ENCODE data around the gene MVB12B. TPM values are rescaled to one million over a fixed set of nuclear protein-coding genes. Genes with fewer than 3 reads are reported as not detected.

MVB12B gene
- total RNA-seq, 2 donors from 2014 or later = 10.4 to 13.9 TPM

- no peak for ATAC-seq
- H3K4me1 Mint-ChIP-seq = peaks cover 16% of the 10 kb centered on the region
Measured at GRCh38 chr9:126380447-126380846, 53.8 kb downstream of the MVB12B start.

GRCh38 chr9:126381195-126381594 lies 54.6 kb downstream of the MVB12B start:
- Mint-ChIP-seq H3K36me3 (ENCODE audit: low read depth) (peaks cover 7% of the 10 kb centered on the region), H3K4me1 (peaks cover 9% of the 10 kb centered on the region), H3K4me3 (no peak overlapping the region), H3K27me3 (no peaks in the 10 kb centered on the region), H3K27ac (no peak overlapping the region)
- ATAC-seq (no peak), DNase-seq (no peak)
- H3K9me3 ChIP-seq (ENCODE audit: control insufficient read depth, low read length, poor library complexity, severe bottlenecking) = no peaks in the 10 kb centered on the region

More at GRCh38 chr9:126380447-126380846, 53.8 kb downstream of the MVB12B start:
- peaks cover 7% of the 10 kb centered on the region for H3K36me3 Mint-ChIP-seq (ENCODE audit: low read depth)
- no peak overlapping the region for H3K27ac Mint-ChIP-seq
- H3K27me3 Mint-ChIP-seq = no peaks in the 10 kb centered on the region
- DNase-seq = no peak
- no peaks in the 10 kb centered on the region for H3K9me3 ChIP-seq (ENCODE audit: control insufficient read depth, low read length, poor library complexity, severe bottlenecking)
- H3K4me3 Mint-ChIP-seq = no peak overlapping the region

DNA sequence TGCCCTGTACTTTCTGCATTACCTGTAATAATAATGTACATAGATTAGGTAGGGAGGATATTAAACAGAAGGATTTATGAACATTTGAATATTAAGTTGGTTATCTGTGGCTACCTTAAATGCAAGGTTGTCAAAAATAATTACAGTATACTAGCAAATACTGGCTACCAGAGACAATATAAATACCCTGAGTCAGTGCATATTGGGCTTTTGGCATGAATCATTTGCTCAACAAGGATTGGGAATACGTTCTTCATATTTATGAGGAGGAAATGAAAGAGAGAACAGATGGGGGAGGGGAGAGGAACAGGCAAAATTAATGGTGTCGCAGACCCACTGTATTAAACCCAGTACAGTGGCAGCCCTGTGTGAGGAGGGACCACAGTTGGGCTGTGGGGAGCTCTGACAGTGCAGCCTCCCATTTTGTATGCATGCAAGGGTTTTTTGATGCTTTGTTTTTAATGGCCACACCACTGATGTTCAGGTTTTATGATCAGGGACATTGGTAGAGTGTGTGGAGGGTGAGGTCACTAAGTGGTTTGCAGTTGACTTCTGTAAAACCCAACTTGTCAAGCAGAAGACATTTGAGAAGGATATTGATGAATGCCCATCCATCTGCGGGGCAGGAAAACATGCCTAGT lies 56.9 kb downstream of the MVB12B start:
- no peak overlapping the region for H3K27ac Mint-ChIP-seq
- no peaks in the 10 kb centered on the region for H3K9me3 ChIP-seq (ENCODE audit: control insufficient read depth, low read length, poor library complexity, severe bottlenecking)
- ATAC-seq (no peak), DNase-seq (no peak)
- peaks cover 7% of the 10 kb centered on the region for H3K36me3 Mint-ChIP-seq (ENCODE audit: low read depth)
- H3K4me1 Mint-ChIP-seq = peaks cover 4% of the 10 kb centered on the region
- H3K4me3 Mint-ChIP-seq = no peak overlapping the region
- no peaks in the 10 kb centered on the region for H3K27me3 Mint-ChIP-seq

GRCh38 chr9:126384926-126385325 lies 58.3 kb downstream of the MVB12B start:
- Mint-ChIP-seq H3K4me1 (peaks cover 3% of the 10 kb centered on the region), H3K4me3 (no peak overlapping the region), H3K36me3 (ENCODE audit: low read depth) (peaks cover 7% of the 10 kb centered on the region), H3K27ac (peak overlapping the region; percentile 8), H3K27me3 (no peaks in the 10 kb centered on the region)
- ATAC-seq = no peak
- H3K9me3 ChIP-seq (ENCODE audit: control insufficient read depth, low read length, poor library complexity, severe bottlenecking) = no peaks in the 10 kb centered on the region
- DNase-seq = no peak

- no peak for DNase-seq
- no peaks in the 10 kb centered on the region for H3K9me3 ChIP-seq (ENCODE audit: control insufficient read depth, low read length, poor library complexity, severe bottlenecking)
- ATAC-seq = no peak
- no peak overlapping the region for H3K27ac Mint-ChIP-seq
- H3K27me3 Mint-ChIP-seq = no peaks in the 10 kb centered on the region
- H3K4me3 Mint-ChIP-seq = no peak overlapping the region
- peaks cover 7% of the 10 kb centered on the region for H3K36me3 Mint-ChIP-seq (ENCODE audit: low read depth)
- H3K4me1 Mint-ChIP-seq = peaks cover 3% of the 10 kb centered on the region
Measured at GRCh38 chr9:126386088-126386487, 59.5 kb downstream of the MVB12B start.

DNA sequence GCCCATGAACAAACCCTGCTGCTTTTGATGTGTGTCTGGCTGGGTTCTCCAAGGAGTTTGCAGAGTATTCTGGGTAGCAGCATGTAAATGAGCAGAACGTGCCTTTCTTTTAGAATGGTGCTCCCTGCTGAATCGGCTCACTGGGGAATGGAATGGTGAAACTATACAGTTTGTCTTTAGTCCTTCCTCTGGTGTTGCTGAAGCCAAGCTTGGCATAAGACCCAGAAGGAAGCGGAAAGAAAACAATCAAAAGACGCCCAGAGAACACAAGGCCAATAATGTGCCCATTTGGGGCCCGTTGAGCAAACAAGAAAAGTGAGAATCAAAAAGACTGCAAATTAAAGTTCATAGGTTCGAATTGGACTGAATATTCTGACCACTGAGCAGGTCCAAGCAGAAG lies 60.1 kb downstream of the MVB12B start:
- no peak overlapping the region for H3K27ac Mint-ChIP-seq
- peaks cover 7% of the 10 kb centered on the region for H3K36me3 Mint-ChIP-seq (ENCODE audit: low read depth)
- no peak for ATAC-seq
- H3K27me3 Mint-ChIP-seq = no peaks in the 10 kb centered on the region
- no peak overlapping the region for H3K4me3 Mint-ChIP-seq
- no peak for DNase-seq
- H3K4me1 Mint-ChIP-seq = peaks cover 3% of the 10 kb centered on the region
- no peaks in the 10 kb centered on the region for H3K9me3 ChIP-seq (ENCODE audit: control insufficient read depth, low read length, poor library complexity, severe bottlenecking)

DNA sequence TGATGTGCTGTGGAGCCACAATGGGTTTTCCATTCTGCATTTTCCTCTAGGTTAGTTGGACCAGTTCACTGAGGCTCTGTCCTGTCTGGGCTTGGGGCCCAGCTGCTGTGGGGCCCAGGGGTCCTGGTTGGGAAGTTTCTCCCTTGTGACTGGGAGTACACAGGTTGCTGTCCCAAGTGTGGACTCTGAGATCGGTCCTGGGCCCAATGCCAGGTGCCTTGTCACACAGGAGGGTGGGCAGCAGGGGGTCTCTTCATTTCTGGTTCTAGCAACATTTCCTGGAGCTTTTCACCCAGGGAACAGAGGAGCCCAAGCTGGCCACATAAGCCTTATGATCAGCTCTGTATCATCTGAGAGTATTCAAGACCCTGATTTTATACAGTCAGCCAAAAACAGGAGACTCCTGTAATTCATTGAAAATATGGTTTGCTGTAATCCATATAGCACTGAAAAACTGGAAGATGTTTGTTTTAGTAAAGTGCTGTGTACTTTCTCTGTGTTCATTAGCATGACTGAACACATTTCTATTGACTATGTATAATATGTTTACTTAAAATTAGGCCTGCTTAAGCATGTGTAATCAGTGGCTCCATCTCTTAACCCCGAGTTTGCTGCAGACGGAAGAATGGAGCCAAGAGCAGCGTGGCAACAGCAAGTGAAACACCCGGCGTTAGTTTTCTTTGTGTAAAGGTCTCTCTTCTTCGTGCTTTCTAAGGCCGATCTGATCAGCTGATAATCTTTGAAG lies 62.5 kb downstream of the MVB12B start:
- Mint-ChIP-seq H3K36me3 (ENCODE audit: low read depth) (peaks cover 7% of the 10 kb centered on the region), H3K27ac (no peak overlapping the region), H3K4me3 (no peak overlapping the region), H3K4me1 (no peaks in the 10 kb centered on the region), H3K27me3 (no peaks in the 10 kb centered on the region)
- no peak for ATAC-seq
- no peak for DNase-seq
- H3K9me3 ChIP-seq (ENCODE audit: control insufficient read depth, low read length, poor library complexity, severe bottlenecking) = no peaks in the 10 kb centered on the region

- no peak for DNase-seq
- Mint-ChIP-seq H3K27ac (peak overlapping the region; percentile 79), H3K4me3 (no peak overlapping the region), H3K4me1 (peaks cover under 1% of the 10 kb centered on the region), H3K27me3 (no peaks in the 10 kb centered on the region), H3K36me3 (ENCODE audit: low read depth) (peaks cover 7% of the 10 kb centered on the region)
- H3K9me3 ChIP-seq (ENCODE audit: control insufficient read depth, low read length, poor library complexity, severe bottlenecking) = no peaks in the 10 kb centered on the region
- ATAC-seq = no peak
Measured at GRCh38 chr9:126389992-126390391, 63.4 kb downstream of the MVB12B start.

DNA sequence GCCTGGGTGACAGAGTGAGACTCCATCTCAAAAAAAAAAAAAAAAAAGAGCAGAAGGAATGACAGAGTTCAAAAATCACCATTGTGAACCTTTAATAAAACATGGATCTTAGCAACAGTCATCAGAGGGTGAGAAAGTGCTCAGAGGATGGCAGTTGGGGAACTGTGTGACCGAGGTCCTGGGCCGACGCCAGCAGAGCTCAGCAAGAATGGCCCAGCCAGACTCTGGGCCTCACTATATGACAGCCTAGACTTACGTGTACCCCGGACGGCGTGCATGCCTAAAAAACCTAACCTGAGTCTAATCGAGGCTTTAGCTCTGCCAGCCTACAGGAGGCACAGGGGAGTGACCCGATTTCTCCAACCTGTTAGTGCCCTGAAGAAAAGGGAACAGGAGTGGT lies 64.3 kb downstream of the MVB12B start:
- DNase-seq (no peak), ATAC-seq (no peak)
- Mint-ChIP-seq H3K36me3 (ENCODE audit: low read depth) (peaks cover 7% of the 10 kb centered on the region), H3K4me3 (no peak overlapping the region), H3K4me1 (peaks cover 3% of the 10 kb centered on the region), H3K27me3 (no peaks in the 10 kb centered on the region), H3K27ac (peak overlapping the region; percentile 79)
- no peaks in the 10 kb centered on the region for H3K9me3 ChIP-seq (ENCODE audit: control insufficient read depth, low read length, poor library complexity, severe bottlenecking)

- peaks cover 13% of the 10 kb centered on the region for H3K4me1 Mint-ChIP-seq
- H3K4me3 Mint-ChIP-seq = no peak overlapping the region
Measured at GRCh38 chr9:126391713-126392661, 65.4 kb downstream of the MVB12B start.

GRCh38 chr9:126392662-126393371 lies 66.2 kb downstream of the MVB12B start:
- no peaks in the 10 kb centered on the region for H3K9me3 ChIP-seq (ENCODE audit: control insufficient read depth, low read length, poor library complexity, severe bottlenecking)
- Mint-ChIP-seq H3K27me3 (no peaks in the 10 kb centered on the region), H3K36me3 (ENCODE audit: low read depth) (peaks cover 5% of the 10 kb centered on the region), H3K4me1 (peaks cover 17% of the 10 kb centered on the region), H3K27ac (peak overlapping the region; percentile 91), H3K4me3 (no peak overlapping the region)
- ATAC-seq (no peak), DNase-seq (no peak)

More at GRCh38 chr9:126391713-126392661, 65.4 kb downstream of the MVB12B start:
- H3K27me3 Mint-ChIP-seq = no peaks in the 10 kb centered on the region
- peak overlapping the region; percentile 79 for H3K27ac Mint-ChIP-seq
- ATAC-seq (no peak), DNase-seq (no peak)
- H3K36me3 Mint-ChIP-seq (ENCODE audit: low read depth) = peaks cover 7% of the 10 kb centered on the region
- H3K9me3 ChIP-seq (ENCODE audit: control insufficient read depth, low read length, poor library complexity, severe bottlenecking) = no peaks in the 10 kb centered on the region

- Mint-ChIP-seq H3K4me3 (no peak overlapping the region), H3K36me3 (ENCODE audit: low read depth) (peaks cover 5% of the 10 kb centered on the region), H3K27me3 (no peaks in the 10 kb centered on the region), H3K27ac (peak overlapping the region; percentile 91), H3K4me1 (peaks cover 23% of the 10 kb centered on the region)
- ATAC-seq (no peak), DNase-seq (no peak)
- H3K9me3 ChIP-seq (ENCODE audit: control insufficient read depth, low read length, poor library complexity, severe bottlenecking) = no peaks in the 10 kb centered on the region
Measured at GRCh38 chr9:126393876-126394275, 67.2 kb downstream of the MVB12B start.

All from T-helper 17 cell (primary cell).